ENCODE results near the gene ADGRV1.

- TF ChIP-seq CTCF (IDR thresholded peaks at IDR 0.05) (no peak), POLR2A (IDR thresholded peaks at IDR 0.05) (no peak), EP300 (IDR thresholded peaks at IDR 0.05) (no peak)
Observed at GRCh38 chr5:90786756-90787155, 228.2 kb downstream of the ADGRV1 start.
